HepG2 (cell line): ENCODE results near the gene FOLR1. TPM values are rescaled to one million over a fixed set of nuclear protein-coding genes. Genes with fewer than 3 reads are reported as not detected.

Source experiments
- ATF7 ChIP-seq, 2 experiments: fragments of 450-650 bp in 1 of 2; sonication (generic) in 1 of 2; formaldehyde crosslinking in 1 of 2; IDR thresholded peaks; 2 replicates each; pipeline versions ENCODE4 v1.4.0 to v1.6.1; 2016 to 2020; ENCODE audit warnings: antibody characterized with exemption in 1 of 2, mild to moderate bottlenecking in 1 of 2, missing genetic modification reagents in 1 of 2
- CBX5 ChIP-seq: sonication (generic); formaldehyde crosslinking; IDR thresholded peaks from 2 replicates; pipeline ENCODE4 v1.4.0; 2020; ENCODE audit warnings: missing genetic modification reagents, borderline replicate concordance
- FIP1L1 ChIP-seq: fragments of 200-400 bp; formaldehyde crosslinking; IDR thresholded peaks from 2 replicates; pipeline ENCODE4 v1.6.1; 2018; ENCODE audit warnings: low read depth, mild to moderate bottlenecking, low read length, moderate library complexity, borderline replicate concordance; ENCODE audit not compliant: insufficient read depth
- GATA4 ChIP-seq: sonication (generic); IDR thresholded peaks from 2 replicates; pipeline ENCODE4 v1.6.1; 2016; ENCODE audit warnings: antibody characterized with exemption, low read depth, borderline replicate concordance
- GATAD2A ChIP-seq: IDR thresholded peaks from 2 replicates; pipeline ENCODE4 v1.6.1; 2016
- GMEB1 ChIP-seq: sonication (generic); formaldehyde crosslinking; IDR thresholded peaks from 2 replicates; pipeline ENCODE4 v1.5.1; 2020; ENCODE audit warnings: missing genetic modification reagents, mild to moderate bottlenecking, borderline replicate concordance
- HNRNPK ChIP-seq: fragments of 200-400 bp; formaldehyde crosslinking; IDR thresholded peaks from 2 replicates; pipeline ENCODE4 v1.6.1; 2018; ENCODE audit warnings: low read length, low read depth, moderate library complexity, mild to moderate bottlenecking; ENCODE audit not compliant: poor library complexity, severe bottlenecking
- HNRNPL ChIP-seq: fragments of 200-400 bp; formaldehyde crosslinking; IDR thresholded peaks from 2 replicates; pipeline ENCODE4 v1.6.1; 2017; ENCODE audit warnings: mild to moderate bottlenecking, low read depth, low read length
- IRF2 ChIP-seq: IDR thresholded peaks from 2 replicates; pipeline ENCODE4 v1.6.1; 2018; ENCODE audit warnings: missing genetic modification reagents, missing compliant biosample characterization
- JUND ChIP-seq: sonication (generic); formaldehyde crosslinking; IDR thresholded peaks from 2 replicates; pipeline ENCODE4 v1.8.0; 2022; ENCODE audit warnings: mild to moderate bottlenecking, missing genetic modification reagents
- MAZ ChIP-seq, 2 experiments: sonication (generic) in 1 of 2; formaldehyde crosslinking in 1 of 2; IDR thresholded peaks; 2 replicates each; pipeline versions ENCODE4 v1.5.0 to v1.6.1; 2012 to 2020; ENCODE audit warnings: low read depth in 2 of 2, mild to moderate bottlenecking in 2 of 2, borderline replicate concordance in 1 of 2, improper control_type of control experiment in 1 of 2, low read length in 1 of 2, missing genetic modification reagents in 1 of 2, moderate library complexity in 1 of 2
- MED1 ChIP-seq: sonication (generic); formaldehyde crosslinking; IDR thresholded peaks from 2 replicates; pipeline ENCODE4 v1.4.0; 2020; ENCODE audit warnings: missing genetic modification reagents
- MXD4 ChIP-seq: IDR thresholded peaks from 2 replicates; pipeline ENCODE4 v1.6.1; 2016; ENCODE audit warnings: mild to moderate bottlenecking, missing biosample characterization, missing genetic modification reagents
- NFIC ChIP-seq: IDR thresholded peaks from 2 replicates; pipeline ENCODE4 v1.6.1; 2012; ENCODE audit warnings: mild to moderate bottlenecking, low read length, inconsistent platforms
- POLR2G ChIP-seq: fragments of 200-400 bp; formaldehyde crosslinking; IDR thresholded peaks from 2 replicates; pipeline ENCODE4 v1.6.1; 2018; ENCODE audit warnings: mild to moderate bottlenecking, low read depth, low read length, moderate library complexity
- RAD21 ChIP-seq: fragments of 450-650 bp; formaldehyde crosslinking; IDR thresholded peaks from 2 replicates; pipeline ENCODE4 v1.5.0; 2020; ENCODE audit warnings: mild to moderate bottlenecking
- RBFOX2 ChIP-seq: fragments of 200-400 bp; formaldehyde crosslinking; IDR thresholded peaks from 2 replicates; pipeline ENCODE4 v1.6.1; 2017; ENCODE audit warnings: low read depth, mild to moderate bottlenecking, low read length
- SP4 ChIP-seq: sonication (generic); formaldehyde crosslinking; IDR thresholded peaks from 2 replicates; pipeline ENCODE4 v1.8.1; 2023; ENCODE audit warnings: mild to moderate bottlenecking, missing genetic modification reagents
- THAP11 ChIP-seq: IDR thresholded peaks from 2 replicates; pipeline ENCODE4 v1.6.1; 2016; ENCODE audit warnings: missing biosample characterization, missing genetic modification reagents
- TP53 ChIP-seq: sonication (generic); formaldehyde crosslinking; conservative IDR thresholded peaks from 2 replicates; pipeline ENCODE4 v1.4.0; 2020; ENCODE audit warnings: missing genetic modification reagents
- ZNF761 ChIP-seq: sonication (generic); formaldehyde crosslinking; conservative IDR thresholded peaks from 2 replicates; pipeline ENCODE4 v1.4.0; 2020; ENCODE audit warnings: mild to moderate bottlenecking, missing genetic modification reagents
- polyA plus RNA-seq, 8 experiments: library from polyadenylated mRNA; depleted of rRNA in 3 of 8; stranded (reverse) in 7 of 8; unstranded in 1 of 8; fragments of >200 nt; fragmentation: Illumina TruSeq in 4 of 8; extraction: Trizol in 4 of 8; gene quantifications; 2 replicates each; pipeline versions ENCODE4 v1.2.1 to v1.2.3, GENCODE V29; 2011 to 2016; ENCODE audit warnings: low read depth in 4 of 8, missing spikeins in 1 of 8, mixed read lengths in 1 of 8; ENCODE audit not compliant: insufficient read depth in 1 of 8
- total RNA-seq, 5 experiments: library from RNA; depleted of rRNA; stranded (reverse); fragments of >200 nt; fragmentation: Illumina TruSeq; extraction: Trizol; gene quantifications; 2 replicates each; pipeline ENCODE4 v1.2.3, GENCODE V29; 2016; ENCODE audit warnings: low read depth in 1 of 5
- TF ChIP-seq, protein P1 (sequence below): sonication (generic); formaldehyde crosslinking; IDR thresholded peaks from 2 replicates; pipeline ENCODE4 v1.4.0; 2020; ENCODE audit warnings: missing genetic modification reagents, borderline replicate concordance

The FOLR1 gene
- total and polyA plus RNA-seq, 2 of the 13 experiments (the other 11 are each of a cell fraction or from before 2014, with no cell fraction given): 0.20 TPM; not detected in 1

DNA sequence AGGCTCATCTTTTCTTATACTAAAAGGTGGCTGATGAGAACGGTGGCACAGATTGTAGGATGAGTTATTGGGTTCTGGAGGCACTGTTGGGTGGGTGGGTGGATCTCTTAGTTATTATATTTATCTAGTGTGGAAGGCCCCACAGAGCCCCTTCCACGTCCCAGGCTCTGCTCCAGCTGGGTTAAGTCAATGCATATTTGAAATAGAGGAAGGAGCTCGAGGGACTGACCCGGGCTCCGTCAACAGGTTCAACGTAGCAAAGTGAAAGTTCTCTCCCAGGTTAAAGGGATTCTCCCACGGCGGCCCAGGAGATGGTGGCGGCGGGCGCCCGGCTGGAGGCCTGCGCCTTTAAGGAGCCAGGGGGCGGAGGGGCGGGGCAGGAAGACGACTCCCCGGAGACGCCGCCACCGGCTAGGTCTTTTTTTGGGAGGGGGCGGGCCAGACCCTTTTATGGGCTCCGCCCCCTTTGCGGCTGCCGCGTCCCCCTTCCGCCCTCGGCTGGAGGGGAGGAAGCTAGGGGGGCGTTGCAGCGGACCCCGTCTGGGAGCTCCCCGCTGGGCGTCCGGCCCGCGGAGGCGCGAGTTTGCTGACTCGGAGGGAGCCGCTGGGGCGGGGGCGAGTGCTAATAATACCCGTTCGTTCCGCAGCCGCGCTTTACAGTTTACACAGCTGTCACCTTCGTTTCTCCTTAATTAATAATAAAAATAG, 31.1 kb downstream of the FOLR1 start (continued):
- TF ChIP-seq GMEB1 (CRISPR knock-in tag): peak; percentile 41; the same call in 1 of the 2 replicates
- peak; percentile 80 for TF ChIP-seq SP4 (CRISPR knock-in tag)
- TF ChIP-seq ATF7 (IDR thresholded peaks at IDR 0.05): no peak
- TF ChIP-seq ATF7 (CRISPR knock-in tag; IDR thresholded peaks at IDR 0.05): no peak
- no peak for TF ChIP-seq TP53 (CRISPR knock-in tag)
- TF ChIP-seq, protein P1, sequence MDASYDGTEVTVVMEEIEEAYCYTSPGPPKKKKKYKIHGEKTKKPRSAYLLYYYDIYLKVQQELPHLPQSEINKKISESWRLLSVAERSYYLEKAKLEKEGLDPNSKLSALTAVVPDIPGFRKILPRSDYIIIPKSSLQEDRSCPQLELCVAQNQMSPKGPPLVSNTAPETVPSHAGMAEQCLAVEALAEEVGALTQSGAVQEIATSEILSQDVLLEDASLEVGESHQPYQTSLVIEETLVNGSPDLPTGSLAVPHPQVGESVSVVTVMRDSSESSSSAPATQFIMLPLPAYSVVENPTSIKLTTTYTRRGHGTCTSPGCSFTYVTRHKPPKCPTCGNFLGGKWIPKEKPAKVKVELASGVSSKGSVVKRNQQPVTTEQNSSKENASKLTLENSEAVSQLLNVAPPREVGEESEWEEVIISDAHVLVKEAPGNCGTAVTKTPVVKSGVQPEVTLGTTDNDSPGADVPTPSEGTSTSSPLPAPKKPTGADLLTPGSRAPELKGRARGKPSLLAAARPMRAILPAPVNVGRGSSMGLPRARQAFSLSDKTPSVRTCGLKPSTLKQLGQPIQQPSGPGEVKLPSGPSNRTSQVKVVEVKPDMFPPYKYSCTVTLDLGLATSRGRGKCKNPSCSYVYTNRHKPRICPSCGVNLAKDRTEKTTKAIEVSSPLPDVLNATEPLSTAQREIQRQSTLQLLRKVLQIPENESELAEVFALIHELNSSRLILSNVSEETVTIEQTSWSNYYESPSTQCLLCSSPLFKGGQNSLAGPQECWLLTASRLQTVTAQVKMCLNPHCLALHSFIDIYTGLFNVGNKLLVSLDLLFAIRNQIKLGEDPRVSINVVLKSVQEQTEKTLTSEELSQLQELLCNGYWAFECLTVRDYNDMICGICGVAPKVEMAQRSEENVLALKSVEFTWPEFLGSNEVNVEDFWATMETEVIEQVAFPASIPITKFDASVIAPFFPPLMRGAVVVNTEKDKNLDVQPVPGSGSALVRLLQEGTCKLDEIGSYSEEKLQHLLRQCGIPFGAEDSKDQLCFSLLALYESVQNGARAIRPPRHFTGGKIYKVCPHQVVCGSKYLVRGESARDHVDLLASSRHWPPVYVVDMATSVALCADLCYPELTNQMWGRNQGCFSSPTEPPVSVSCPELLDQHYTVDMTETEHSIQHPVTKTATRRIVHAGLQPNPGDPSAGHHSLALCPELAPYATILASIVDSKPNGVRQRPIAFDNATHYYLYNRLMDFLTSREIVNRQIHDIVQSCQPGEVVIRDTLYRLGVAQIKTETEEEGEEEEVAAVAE (CRISPR knock-in tag): no peak
- TF ChIP-seq NFIC: no peak
- TF ChIP-seq RBFOX2: peak; percentile 74
- no peak for TF ChIP-seq ZNF761 (CRISPR knock-in tag)
- TF ChIP-seq MAZ (IDR thresholded peaks at IDR 0.05; ENCODE audit: borderline replicate concordance, low read depth, low read length): peak; percentile 71
- TF ChIP-seq MAZ (CRISPR knock-in tag; IDR thresholded peaks at IDR 0.05; ENCODE audit: low read depth): no peak
- TF ChIP-seq RAD21 (CRISPR knock-in tag): 0 out of 2 replicates have a peak, but pooled peaks have one; percentile 6
- TF ChIP-seq GATA4: no peak
- peak; percentile 53; the same call in 1 of the 2 replicates for TF ChIP-seq IRF2 (CRISPR knock-in tag)
- no peak for TF ChIP-seq JUND
- TF ChIP-seq MXD4 (CRISPR knock-in tag): no peak; the same call in 1 of the 2 replicates
- 0 out of 2 replicates have a peak, but pooled peaks have one; percentile 13 for TF ChIP-seq GATAD2A (CRISPR knock-in tag)
- TF ChIP-seq MED1 (CRISPR knock-in tag): no peak
- TF ChIP-seq CBX5 (CRISPR knock-in tag): no peak
- TF ChIP-seq HNRNPL: no peak
- TF ChIP-seq THAP11 (CRISPR knock-in tag): peak; percentile 49; the same call in 1 of the 2 replicates
- TF ChIP-seq FIP1L1: no peak
- peak; percentile 44; the same call in 1 of the 2 replicates for TF ChIP-seq POLR2G
- no peak for TF ChIP-seq HNRNPK
